Neural cell (in vitro differentiated cells): ENCODE results near the gene SF3B2. TPM values are rescaled to one million over a fixed set of nuclear protein-coding genes. Genes with fewer than 3 reads are reported as not detected.

Source experiments
- H2AFZ ChIP-seq: fragments of 200-600, 300-800 bp; sonication (generic), shearing (Covaris generic); 2 replicates; pipeline ENCODE4 v1.6.0; 2014; ENCODE audit warnings: low read depth, mild to moderate bottlenecking, antibody characterized with exemption, low read length, moderate library complexity
- H3F3A ChIP-seq: fragments of 200-600 bp; shearing (Covaris generic); 2 replicates; pipeline ENCODE4 v1.6.1; 2016; ENCODE audit warnings: mild to moderate bottlenecking, moderate library complexity, mixed read lengths, antibody characterized with exemption, low read length; ENCODE audit not compliant: insufficient read depth, poor library complexity, severe bottlenecking
- H3K27ac ChIP-seq: fragments of 200-600, 300-800 bp; sonication (generic), shearing (Covaris generic); 2 replicates; pipeline ENCODE4 v1.5.1; 2014; ENCODE audit warnings: mild to moderate bottlenecking, low read length, moderate library complexity
- H3K27me3 ChIP-seq: fragments of 300-800, 200-600 bp; sonication (generic), shearing (Covaris generic); 2 replicates; pipeline ENCODE4 v1.6.0; 2014; ENCODE audit warnings: mild to moderate bottlenecking, low read depth, low read length, moderate library complexity; ENCODE audit not compliant: insufficient read depth
- H3K36me3 ChIP-seq: fragments of 300-800, 200-600 bp; sonication (generic), shearing (Covaris generic); 2 replicates; pipeline ENCODE4 v1.5.1; 2014; ENCODE audit warnings: mild to moderate bottlenecking, antibody characterized with exemption, low read length, moderate library complexity; ENCODE audit not compliant: insufficient read depth
- H3K4me2 ChIP-seq: fragments of 300-800, 200-600 bp; sonication (generic), shearing (Covaris generic); 2 replicates; pipeline ENCODE4 v1.6.0; 2014; ENCODE audit warnings: mild to moderate bottlenecking, low read length
- H3K4me3 ChIP-seq: fragments of 300-800, 200-600 bp; sonication (generic), shearing (Covaris generic); 2 replicates; pipeline ENCODE4 v1.5.1; 2014; ENCODE audit warnings: mild to moderate bottlenecking, low read length, moderate library complexity
- H3K79me2 ChIP-seq: fragments of 200-600 bp; shearing (Covaris generic); replicated peaks from 2 replicates; pipeline ENCODE4 v1.6.0; 2014; ENCODE audit warnings: mild to moderate bottlenecking, low read length, moderate library complexity; ENCODE audit not compliant: insufficient read depth
- H3K9ac ChIP-seq: fragments of 300-800, 200-600 bp; sonication (generic), shearing (Covaris generic); 2 replicates; pipeline ENCODE4 v1.6.1; 2016; ENCODE audit warnings: mild to moderate bottlenecking, low read length, mixed read lengths
- H3K9me2 ChIP-seq: fragments of 200-600 bp; shearing (Covaris generic); 2 replicates; pipeline ENCODE4 v1.6.1; 2016; ENCODE audit warnings: mild to moderate bottlenecking, low read length, mixed read lengths; ENCODE audit not compliant: insufficient read depth
- H3K9me3 ChIP-seq: fragments of 200-600, 300-800 bp; sonication (generic), shearing (Covaris generic); 2 replicates; pipeline ENCODE4 v1.6.1; 2016; ENCODE audit warnings: mild to moderate bottlenecking, mixed run types, low read length, moderate library complexity, mixed read lengths
- H4K20me1 ChIP-seq: fragments of 200-600 bp; shearing (Covaris generic); 2 replicates; pipeline ENCODE4 v1.6.1; 2016; ENCODE audit warnings: mild to moderate bottlenecking, mixed run types; ENCODE audit not compliant: insufficient read depth
- EP300 ChIP-seq: fragments of 450-650 bp; conservative IDR thresholded peaks from 2 replicates; pipeline ENCODE4 v1.6.1; 2014; ENCODE audit warnings: antibody characterized with exemption, mild to moderate bottlenecking, moderate library complexity; ENCODE audit not compliant: poor library complexity, severe bottlenecking
- EZH2 ChIP-seq: fragments of 200-600, 300-800 bp; shearing (Covaris generic), sonication (generic); IDR thresholded peaks from 2 replicates; pipeline ENCODE4 v1.6.1; 2014; ENCODE audit warnings: antibody characterized with exemption, low read length, borderline replicate concordance, mild to moderate bottlenecking; ENCODE audit not compliant: insufficient read depth, poor library complexity, severe bottlenecking
- MXI1 ChIP-seq: fragments of 450-650 bp; conservative IDR thresholded peaks from 2 replicates; pipeline ENCODE4 v1.6.1; 2014; ENCODE audit warnings: antibody characterized with exemption, mild to moderate bottlenecking; ENCODE audit not compliant: poor library complexity, severe bottlenecking
- POLR2AphosphoS5 ChIP-seq: IDR thresholded peaks from 2 replicates; pipeline ENCODE4 v1.6.1; 2012
- RAD21 ChIP-seq: fragments of 450-650 bp; conservative IDR thresholded peaks from 2 replicates; pipeline ENCODE4 v1.6.1; 2014; ENCODE audit warnings: antibody characterized with exemption, mild to moderate bottlenecking, moderate library complexity
- REST ChIP-seq: IDR thresholded peaks from 2 replicates; pipeline ENCODE4 v1.6.1; 2012; ENCODE audit warnings: borderline replicate concordance
- SMC3 ChIP-seq: fragments of 450-650 bp; conservative IDR thresholded peaks from 2 replicates; pipeline ENCODE4 v1.6.1; 2014; ENCODE audit warnings: antibody characterized with exemption, mild to moderate bottlenecking, moderate library complexity; ENCODE audit not compliant: poor library complexity
- TAF1 ChIP-seq: IDR thresholded peaks from 2 replicates; pipeline ENCODE4 v1.6.1; 2012; ENCODE audit warnings: low read depth
- polyA plus RNA-seq: library from polyadenylated mRNA; depleted of rRNA; stranded (reverse); fragments of >200 nt; gene quantifications from 2 replicates; pipeline ENCODE4 v1.2.3, GENCODE V29; 2014
- TF ChIP-seq, protein P1 (sequence below): fragments of 450-650 bp; IDR thresholded peaks from 2 replicates; pipeline ENCODE4 v1.5.1; 2014; ENCODE audit warnings: antibody characterized with exemption, mild to moderate bottlenecking, moderate library complexity; ENCODE audit not compliant: poor library complexity, severe bottlenecking

The SF3B2 gene
- polyA plus RNA-seq, 1 donor from 2014 or later = 121 TPM

GRCh38 chr11:66111158-66111557 lies 59.0 kb downstream of the SF3B2 start:
- no peaks in the 10 kb centered on the region for H3K79me2 ChIP-seq
- no peak overlapping the region for H3K4me2 ChIP-seq
- no peak for TF ChIP-seq EZH2
- no peak for TF ChIP-seq POLR2AphosphoS5
- no peak for TF ChIP-seq RAD21
- no peak for TF ChIP-seq EP300
- TF ChIP-seq, protein P1, sequence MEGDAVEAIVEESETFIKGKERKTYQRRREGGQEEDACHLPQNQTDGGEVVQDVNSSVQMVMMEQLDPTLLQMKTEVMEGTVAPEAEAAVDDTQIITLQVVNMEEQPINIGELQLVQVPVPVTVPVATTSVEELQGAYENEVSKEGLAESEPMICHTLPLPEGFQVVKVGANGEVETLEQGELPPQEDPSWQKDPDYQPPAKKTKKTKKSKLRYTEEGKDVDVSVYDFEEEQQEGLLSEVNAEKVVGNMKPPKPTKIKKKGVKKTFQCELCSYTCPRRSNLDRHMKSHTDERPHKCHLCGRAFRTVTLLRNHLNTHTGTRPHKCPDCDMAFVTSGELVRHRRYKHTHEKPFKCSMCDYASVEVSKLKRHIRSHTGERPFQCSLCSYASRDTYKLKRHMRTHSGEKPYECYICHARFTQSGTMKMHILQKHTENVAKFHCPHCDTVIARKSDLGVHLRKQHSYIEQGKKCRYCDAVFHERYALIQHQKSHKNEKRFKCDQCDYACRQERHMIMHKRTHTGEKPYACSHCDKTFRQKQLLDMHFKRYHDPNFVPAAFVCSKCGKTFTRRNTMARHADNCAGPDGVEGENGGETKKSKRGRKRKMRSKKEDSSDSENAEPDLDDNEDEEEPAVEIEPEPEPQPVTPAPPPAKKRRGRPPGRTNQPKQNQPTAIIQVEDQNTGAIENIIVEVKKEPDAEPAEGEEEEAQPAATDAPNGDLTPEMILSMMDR = no peak
- TF ChIP-seq SMC3 = no peak

DNA sequence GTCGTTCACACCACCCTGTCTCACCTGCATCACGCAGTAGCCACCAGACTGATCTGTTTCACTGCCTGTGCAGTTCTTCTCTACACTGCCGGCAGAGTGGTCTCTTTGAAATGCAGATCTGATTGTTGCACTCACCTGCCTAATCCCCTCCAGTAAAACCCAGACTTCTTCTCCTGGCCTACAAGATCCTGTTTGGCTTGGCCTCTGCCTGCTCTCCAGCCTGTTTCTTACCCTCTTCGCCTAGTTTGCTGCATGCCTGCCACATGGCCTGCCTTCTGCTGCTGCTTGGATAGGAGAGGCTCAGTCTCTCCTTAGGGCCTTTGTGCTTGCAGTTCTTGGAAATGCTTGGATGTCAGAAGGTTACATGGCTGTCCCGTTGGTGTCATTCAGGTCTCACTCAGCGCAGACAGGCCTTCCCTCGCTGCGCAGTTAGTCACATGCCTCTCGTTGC lies 59.9 kb downstream of the SF3B2 start:
- Histone ChIP-seq H3K9me2 (no peaks in the 10 kb centered on the region), H2AFZ (no peak overlapping the region), H3K27ac (no peak overlapping the region), H3F3A (no peaks in the 10 kb centered on the region), H3K4me3 (no peak overlapping the region), H3K9me3 (no peaks in the 10 kb centered on the region), H3K27me3 (no peaks in the 10 kb centered on the region), H3K79me2 (no peaks in the 10 kb centered on the region), H4K20me1 (no peaks in the 10 kb centered on the region), H3K36me3 (no peaks in the 10 kb centered on the region), H3K4me2 (no peak overlapping the region), H3K9ac (no peak overlapping the region)
- TF ChIP-seq EP300 = no peak
- TF ChIP-seq MXI1 = no peak
- no peak for TF ChIP-seq REST
- TF ChIP-seq, protein P1 = no peak
- TF ChIP-seq EZH2 = no peak
- TF ChIP-seq RAD21 = no peak
- no peak for TF ChIP-seq POLR2AphosphoS5
- no peak for TF ChIP-seq SMC3
- TF ChIP-seq TAF1 = no peak

More at GRCh38 chr11:66111158-66111557, 59.0 kb downstream of the SF3B2 start:
- H3K9me2 ChIP-seq = no peaks in the 10 kb centered on the region
- no peak overlapping the region for H2AFZ ChIP-seq
- no peaks in the 10 kb centered on the region for H3K9me3 ChIP-seq
- H3K9ac ChIP-seq = no peak overlapping the region
- no peaks in the 10 kb centered on the region for H3K36me3 ChIP-seq
- no peaks in the 10 kb centered on the region for H4K20me1 ChIP-seq
- no peak overlapping the region for H3K27ac ChIP-seq
- H3K27me3 ChIP-seq = no peaks in the 10 kb centered on the region
- no peaks in the 10 kb centered on the region for H3F3A ChIP-seq
- H3K4me3 ChIP-seq = no peak overlapping the region
